ENCODE data around the gene ATAD2B.
A peak's percentile ranks its signal among the peaks of the same experiment; 100 is the strongest.

ATAD2B gene

DNA sequence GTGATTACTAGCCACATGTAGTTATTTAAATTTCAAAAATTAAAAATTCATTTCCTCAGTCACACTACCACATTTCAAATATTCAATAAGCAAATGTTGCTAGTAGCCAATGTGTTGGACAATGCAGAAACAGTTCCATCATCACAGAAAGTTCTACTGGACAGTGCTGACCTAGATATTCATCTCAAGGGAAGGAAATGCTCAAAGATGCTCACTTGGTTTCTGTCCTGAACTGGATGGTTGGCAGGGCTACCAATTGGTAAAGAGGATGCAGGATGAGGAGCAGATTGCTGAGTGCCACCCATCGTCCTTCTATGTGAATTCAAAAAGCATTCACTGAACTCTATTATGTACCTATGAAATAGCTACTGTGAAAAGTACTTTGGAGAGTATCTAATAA, 7.3 kb upstream of the ATAD2B start:
- ChIA-PET CTCF (interaction anchor here (0.7 to 1.3 kb wide), 2 partner anchors 8 to 109 kb away, joined by 3 to 5 read pairs; no protein-coding TSS in a partner anchor), POLR2A (no interaction called here)
- TF ChIP-seq, protein P1, sequence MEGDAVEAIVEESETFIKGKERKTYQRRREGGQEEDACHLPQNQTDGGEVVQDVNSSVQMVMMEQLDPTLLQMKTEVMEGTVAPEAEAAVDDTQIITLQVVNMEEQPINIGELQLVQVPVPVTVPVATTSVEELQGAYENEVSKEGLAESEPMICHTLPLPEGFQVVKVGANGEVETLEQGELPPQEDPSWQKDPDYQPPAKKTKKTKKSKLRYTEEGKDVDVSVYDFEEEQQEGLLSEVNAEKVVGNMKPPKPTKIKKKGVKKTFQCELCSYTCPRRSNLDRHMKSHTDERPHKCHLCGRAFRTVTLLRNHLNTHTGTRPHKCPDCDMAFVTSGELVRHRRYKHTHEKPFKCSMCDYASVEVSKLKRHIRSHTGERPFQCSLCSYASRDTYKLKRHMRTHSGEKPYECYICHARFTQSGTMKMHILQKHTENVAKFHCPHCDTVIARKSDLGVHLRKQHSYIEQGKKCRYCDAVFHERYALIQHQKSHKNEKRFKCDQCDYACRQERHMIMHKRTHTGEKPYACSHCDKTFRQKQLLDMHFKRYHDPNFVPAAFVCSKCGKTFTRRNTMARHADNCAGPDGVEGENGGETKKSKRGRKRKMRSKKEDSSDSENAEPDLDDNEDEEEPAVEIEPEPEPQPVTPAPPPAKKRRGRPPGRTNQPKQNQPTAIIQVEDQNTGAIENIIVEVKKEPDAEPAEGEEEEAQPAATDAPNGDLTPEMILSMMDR (IDR thresholded peaks at IDR 0.05; ENCODE audit: control extremely low read depth, extremely low read depth, low read depth, missing control alignments), result no peak
- DNase-seq (ENCODE audit: extremely low spot score), result no peak

DNA sequence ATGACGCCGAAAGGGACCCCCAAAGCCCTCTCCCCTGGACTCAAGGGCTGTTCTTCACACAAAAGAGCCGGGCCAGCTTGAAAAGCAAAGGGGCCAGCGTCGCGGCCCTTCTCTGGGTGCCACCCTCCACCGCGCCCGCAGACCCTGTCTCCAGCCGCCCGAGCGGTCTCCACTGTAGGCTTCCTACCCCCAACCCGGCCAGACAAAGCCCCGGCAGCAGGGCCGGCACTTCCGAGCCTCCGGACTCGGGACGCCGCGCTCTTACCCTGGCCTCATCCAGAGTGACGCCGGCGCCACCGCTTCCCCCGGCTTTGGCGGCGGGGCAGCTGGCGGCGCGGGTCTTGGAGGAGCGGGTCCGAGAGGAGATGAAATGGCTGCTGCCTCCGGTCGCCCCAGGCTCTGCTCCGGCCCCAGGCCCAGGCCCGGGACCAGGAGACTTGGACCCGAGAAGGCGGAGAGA, 603 bp downstream of the ATAD2B start:
- CTCF ChIA-PET, result interaction anchor here (0.7 to 3.7 kb wide), 35 partner anchors 8 to 237 kb away, joined by 3 to 38 read pairs (median 6); partner anchors contain the start of genes SF3B6, TP53I3, UBXN2A and WDCP
- TF ChIP-seq, protein P1 (IDR thresholded peaks at IDR 0.05; ENCODE audit: control extremely low read depth, extremely low read depth, low read depth, missing control alignments), result no peak
- peak; percentile 36 for DNase-seq (ENCODE audit: extremely low spot score)

DNA sequence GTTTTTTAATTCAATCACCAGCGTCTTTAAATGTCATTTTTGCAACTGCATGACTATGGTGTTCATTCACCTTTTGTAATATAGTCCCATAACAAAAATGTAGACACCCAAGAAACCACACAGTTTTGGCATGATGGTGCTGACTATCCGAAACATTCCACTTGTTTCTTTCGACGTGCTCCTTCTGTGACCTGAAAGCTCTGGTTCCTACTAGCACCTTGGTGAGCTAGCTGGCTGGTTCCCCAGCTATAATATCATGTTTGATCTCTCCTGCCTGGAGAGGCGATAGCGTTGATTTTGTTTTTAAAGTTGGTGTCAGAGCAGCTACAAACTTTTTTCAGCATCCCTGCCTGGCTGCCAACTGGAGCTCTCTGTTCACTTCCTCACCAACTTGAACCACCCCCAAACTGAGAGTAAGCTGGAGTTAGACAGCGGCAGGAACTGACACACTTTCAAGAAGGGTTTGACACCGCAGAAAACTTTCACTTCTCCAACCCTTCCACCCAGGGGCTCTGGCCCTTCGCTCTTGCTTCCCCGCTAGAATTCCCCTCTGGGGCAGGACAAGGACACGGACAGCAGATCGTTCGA, 1.1 kb downstream of the ATAD2B start:
- POLR2A ChIA-PET, result interaction anchor here (0.5 to 3.3 kb wide), 6 partner anchors 14 to 413 kb away, joined by 3 to 37 read pairs (median 6); partner anchors contain the start of genes SF3B6, UBXN2A and WDCP
- TF ChIP-seq, protein P1 (IDR thresholded peaks at IDR 0.05; ENCODE audit: control extremely low read depth, extremely low read depth, low read depth, missing control alignments), result no peak
- peak; percentile 75 for DNase-seq (ENCODE audit: extremely low spot score)
- CTCF ChIA-PET, result interaction anchor here (0.7 to 3.7 kb wide), 25 partner anchors 9 to 238 kb away, joined by 3 to 38 read pairs (median 6); partner anchors contain the start of genes SF3B6, TP53I3 and UBXN2A

More for the DNA sequence above, 603 bp downstream of the ATAD2B start:
- POLR2A ChIA-PET, result interaction anchor here (0.5 to 3.3 kb wide), 7 partner anchors 9 to 413 kb away, joined by 3 to 37 read pairs (median 5); partner anchors contain the start of genes SF3B6, UBXN2A and WDCP

DNA sequence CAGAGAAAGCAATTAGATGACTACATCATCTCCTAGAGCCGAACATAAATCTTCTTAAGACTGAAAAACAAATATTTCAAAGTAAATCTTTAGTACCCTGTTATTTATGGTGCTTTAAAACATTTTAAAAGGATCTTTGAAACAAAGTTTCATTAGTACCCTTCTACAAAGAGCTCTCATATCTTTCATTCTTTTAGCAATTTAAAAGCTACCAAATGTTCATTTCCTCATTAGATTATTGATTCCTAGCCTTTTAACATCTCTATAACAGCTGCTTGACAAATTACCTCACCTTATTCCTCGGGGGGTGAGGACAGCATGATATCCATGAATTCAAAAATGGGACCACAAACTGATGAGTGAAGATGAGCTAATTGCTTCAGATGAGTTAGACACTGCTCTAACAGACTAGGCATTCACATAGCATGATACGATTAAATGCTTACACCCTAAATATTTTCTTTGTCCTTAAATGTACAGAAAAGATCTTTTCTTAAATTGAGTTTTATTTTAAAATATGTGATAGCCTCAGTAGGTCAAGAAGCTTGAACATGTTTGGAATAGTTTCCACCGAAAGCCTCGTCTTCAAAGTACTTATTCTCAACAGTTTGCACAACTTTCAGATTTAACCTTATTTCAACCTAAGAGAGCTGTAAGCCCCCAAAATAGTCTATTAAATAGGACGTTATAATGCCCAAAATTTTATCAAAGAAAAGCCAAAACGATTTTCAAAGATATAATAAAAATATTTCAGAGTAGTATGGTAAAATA, 2.1 kb downstream of the ATAD2B start:
- POLR2A ChIA-PET, result no interaction called here
- TF ChIP-seq, protein P1 (IDR thresholded peaks at IDR 0.05; ENCODE audit: control extremely low read depth, extremely low read depth, low read depth, missing control alignments), result no peak
- DNase-seq (ENCODE audit: extremely low spot score), result no peak
- CTCF ChIA-PET, result interaction anchor here (1.0 to 3.7 kb wide), 8 partner anchors 10 to 159 kb away, joined by 3 to 38 read pairs (median 4); partner anchors contain the start of genes SF3B6 and TP53I3

DNA sequence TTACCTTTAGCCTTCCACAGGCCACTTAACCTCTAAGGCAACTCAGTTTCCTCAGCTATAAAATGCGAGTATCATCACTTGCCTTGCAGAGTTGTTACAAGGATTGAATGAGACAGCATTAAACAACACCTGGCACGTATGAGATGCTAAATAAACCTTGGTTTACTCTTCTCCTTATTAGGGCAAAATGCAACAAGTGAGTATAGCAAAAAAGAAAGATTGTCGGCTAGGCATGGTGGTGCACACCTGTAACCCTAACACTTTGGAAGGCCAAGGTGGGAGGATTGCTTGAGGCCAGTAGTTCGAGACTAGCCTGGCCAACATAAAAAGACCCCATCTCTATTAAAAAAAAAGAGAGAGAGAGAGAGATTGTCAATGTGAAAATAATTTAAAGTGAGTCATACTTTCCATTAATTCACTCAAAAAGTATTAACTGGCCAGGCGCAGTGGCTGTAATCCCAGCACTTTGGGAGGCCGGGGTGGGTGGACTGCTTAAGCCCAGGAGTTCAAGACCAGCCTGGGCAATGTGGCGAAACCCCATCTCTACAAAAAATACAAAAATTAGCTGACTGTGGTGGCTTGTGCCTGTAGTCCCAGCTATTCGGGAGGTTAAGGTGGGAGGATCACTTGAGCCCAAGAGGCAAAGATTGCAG, 8.0 kb downstream of the ATAD2B start:
- ChIA-PET CTCF (interaction anchor here (1.5 to 2.3 kb wide), 3 partner anchors 8 to 166 kb away, joined by 4 to 8 read pairs (median 6); partner anchors contain the start of genes ATAD2B and TP53I3), POLR2A (interaction anchor here (0.6 kb wide), 1 partner anchor 8 kb away, joined by 3 read pairs; the partner anchor contains the start of gene ATAD2B)
- no peak for DNase-seq (ENCODE audit: extremely low spot score)
- TF ChIP-seq, protein P1 (IDR thresholded peaks at IDR 0.05; ENCODE audit: control extremely low read depth, extremely low read depth, low read depth, missing control alignments), result no peak

All from GM10248 (cell line).